Endometrial microvascular endothelial cells (primary cell): ENCODE data around the gene ZNF274. TPM values are rescaled to one million over a fixed set of nuclear protein-coding genes. Genes with fewer than 3 reads are reported as not detected.

Experiments used
- total RNA-seq: library from RNA; depleted of rRNA; stranded (reverse); fragments of >200 nt; gene quantifications from one replicate; pipeline ENCODE4 v1.2.3, GENCODE V29; 2015; ENCODE audit errors: inconsistent ontology term

ZNF274 gene
- total RNA-seq, 1 donor from 2014 or later, result 13.9 TPM

Other genes with a start within 250 kb of the ZNF274 start
- gene ZNF418, start 247.7 kb upstream of the ZNF274 start, total RNA-seq, result under 0.01 TPM
- gene ZNF256, start 235.4 kb upstream of the ZNF274 start, total RNA-seq, result 0.84 TPM
- not detected for gene C19orf18, start 208.5 kb upstream of the ZNF274 start, total RNA-seq
- 11.5 TPM for gene ZNF606, start 180.2 kb upstream of the ZNF274 start, total RNA-seq
- not detected for gene ZSCAN1, start 149.0 kb upstream of the ZNF274 start, total RNA-seq
- gene ZNF135, start 123.8 kb upstream of the ZNF274 start, total RNA-seq, result not detected
- gene ZSCAN18, start 84.8 kb upstream of the ZNF274 start, total RNA-seq, result 4.8 TPM
- 7.2 TPM for gene ZNF329, start 32.3 kb upstream of the ZNF274 start, total RNA-seq
- gene ZNF544, start 45.9 kb downstream of the ZNF274 start, total RNA-seq, result 59.2 TPM
- 2.9 TPM for gene ZNF8, start 95.9 kb downstream of the ZNF274 start, total RNA-seq
- 44.8 TPM for gene ERVK3-1, start 122.3 kb downstream of the ZNF274 start, total RNA-seq
- gene ZSCAN22, start 143.9 kb downstream of the ZNF274 start, total RNA-seq, result 1.3 TPM
- gene A1BG, start 170.4 kb downstream of the ZNF274 start, total RNA-seq, result not detected
- gene ZNF497, start 179.7 kb downstream of the ZNF274 start, total RNA-seq, result 0.19 TPM
- 3.1 TPM for gene ZNF837, start 198.0 kb downstream of the ZNF274 start, total RNA-seq
- gene RPS5, start 204.2 kb downstream of the ZNF274 start, total RNA-seq, result 2,433 TPM
- gene RNF225, start 212.6 kb downstream of the ZNF274 start, total RNA-seq, result not detected
- gene ZNF584, start 225.6 kb downstream of the ZNF274 start, total RNA-seq, result 2.6 TPM